ENCODE results near the gene EXOC5.
A peak's percentile ranks its signal among the peaks of the same experiment; 100 is the strongest.

EXOC5 gene

DNA sequence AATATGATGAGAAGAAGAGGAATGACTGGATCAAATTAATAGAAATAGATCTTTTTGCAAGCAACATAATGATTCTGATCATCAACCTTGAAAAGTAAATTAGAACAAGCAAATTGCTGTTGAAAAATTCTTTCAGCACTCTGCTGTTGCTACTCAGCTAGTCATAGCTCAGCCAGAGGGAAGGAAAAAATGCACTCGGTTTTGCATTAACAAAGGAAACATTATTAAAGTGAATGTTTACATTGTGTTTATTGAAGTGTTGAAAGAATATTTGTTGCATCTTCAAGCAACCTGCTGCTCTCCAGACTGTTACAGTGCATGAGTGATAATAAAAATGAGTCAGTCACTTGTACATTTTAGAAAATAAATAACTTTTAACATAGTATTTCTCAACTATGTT, 26.5 kb upstream of the EXOC5 start:
- TF ChIP-seq, protein P1, sequence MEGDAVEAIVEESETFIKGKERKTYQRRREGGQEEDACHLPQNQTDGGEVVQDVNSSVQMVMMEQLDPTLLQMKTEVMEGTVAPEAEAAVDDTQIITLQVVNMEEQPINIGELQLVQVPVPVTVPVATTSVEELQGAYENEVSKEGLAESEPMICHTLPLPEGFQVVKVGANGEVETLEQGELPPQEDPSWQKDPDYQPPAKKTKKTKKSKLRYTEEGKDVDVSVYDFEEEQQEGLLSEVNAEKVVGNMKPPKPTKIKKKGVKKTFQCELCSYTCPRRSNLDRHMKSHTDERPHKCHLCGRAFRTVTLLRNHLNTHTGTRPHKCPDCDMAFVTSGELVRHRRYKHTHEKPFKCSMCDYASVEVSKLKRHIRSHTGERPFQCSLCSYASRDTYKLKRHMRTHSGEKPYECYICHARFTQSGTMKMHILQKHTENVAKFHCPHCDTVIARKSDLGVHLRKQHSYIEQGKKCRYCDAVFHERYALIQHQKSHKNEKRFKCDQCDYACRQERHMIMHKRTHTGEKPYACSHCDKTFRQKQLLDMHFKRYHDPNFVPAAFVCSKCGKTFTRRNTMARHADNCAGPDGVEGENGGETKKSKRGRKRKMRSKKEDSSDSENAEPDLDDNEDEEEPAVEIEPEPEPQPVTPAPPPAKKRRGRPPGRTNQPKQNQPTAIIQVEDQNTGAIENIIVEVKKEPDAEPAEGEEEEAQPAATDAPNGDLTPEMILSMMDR (IDR thresholded peaks at IDR 0.05; ENCODE audit: low read depth, low read length) = no peak
- no peak for DNase-seq (ENCODE audit: extremely low read depth, low read depth)

DNA sequence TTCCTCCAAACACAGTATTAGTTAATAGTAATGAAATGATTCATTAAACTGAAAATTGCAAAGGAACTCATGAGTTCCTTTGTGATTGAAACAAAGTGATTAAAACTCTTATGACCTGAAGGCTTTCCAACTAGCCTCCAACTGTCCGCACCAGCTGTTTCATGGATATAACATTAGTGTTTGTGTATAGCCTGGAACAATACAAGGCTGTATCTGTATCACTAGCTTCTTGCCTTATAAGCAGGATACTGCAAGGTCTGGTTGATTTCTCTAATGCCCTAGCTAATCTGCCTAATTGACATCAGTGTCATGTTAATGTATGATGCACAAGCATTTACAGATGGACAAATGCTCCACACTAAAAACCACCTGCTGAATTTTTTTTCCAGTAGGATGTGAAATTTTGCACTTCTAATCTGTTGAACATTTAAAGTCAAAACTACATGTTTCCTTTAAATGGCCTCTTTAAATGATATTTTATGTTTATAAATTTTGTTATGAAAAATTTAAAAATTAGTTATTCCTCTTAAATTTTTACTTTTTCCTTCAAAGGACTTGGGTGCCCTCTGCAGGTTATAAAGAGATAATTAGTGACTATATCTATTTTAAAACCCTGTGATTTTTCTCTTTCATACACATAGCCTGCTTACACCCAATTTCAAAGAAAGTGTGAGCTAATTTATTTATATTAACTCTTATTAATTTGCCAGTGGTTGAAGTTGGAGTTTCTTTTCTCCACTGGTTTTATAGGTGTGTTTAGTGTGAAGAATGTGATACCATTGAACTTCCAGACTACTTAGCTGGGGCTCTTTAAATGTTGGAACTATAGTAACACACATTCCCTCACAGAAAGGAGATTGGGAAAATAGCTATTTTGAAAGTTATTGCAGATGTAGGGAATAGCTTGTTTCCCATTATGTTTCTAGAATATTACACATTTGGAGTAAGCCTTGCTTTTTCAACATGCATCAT, 25.4 kb upstream of the EXOC5 start:
- TF ChIP-seq, protein P1 (IDR thresholded peaks at IDR 0.05; ENCODE audit: low read depth, low read length) = peak; percentile 35
- no peak for DNase-seq (ENCODE audit: extremely low read depth, low read depth)

DNA sequence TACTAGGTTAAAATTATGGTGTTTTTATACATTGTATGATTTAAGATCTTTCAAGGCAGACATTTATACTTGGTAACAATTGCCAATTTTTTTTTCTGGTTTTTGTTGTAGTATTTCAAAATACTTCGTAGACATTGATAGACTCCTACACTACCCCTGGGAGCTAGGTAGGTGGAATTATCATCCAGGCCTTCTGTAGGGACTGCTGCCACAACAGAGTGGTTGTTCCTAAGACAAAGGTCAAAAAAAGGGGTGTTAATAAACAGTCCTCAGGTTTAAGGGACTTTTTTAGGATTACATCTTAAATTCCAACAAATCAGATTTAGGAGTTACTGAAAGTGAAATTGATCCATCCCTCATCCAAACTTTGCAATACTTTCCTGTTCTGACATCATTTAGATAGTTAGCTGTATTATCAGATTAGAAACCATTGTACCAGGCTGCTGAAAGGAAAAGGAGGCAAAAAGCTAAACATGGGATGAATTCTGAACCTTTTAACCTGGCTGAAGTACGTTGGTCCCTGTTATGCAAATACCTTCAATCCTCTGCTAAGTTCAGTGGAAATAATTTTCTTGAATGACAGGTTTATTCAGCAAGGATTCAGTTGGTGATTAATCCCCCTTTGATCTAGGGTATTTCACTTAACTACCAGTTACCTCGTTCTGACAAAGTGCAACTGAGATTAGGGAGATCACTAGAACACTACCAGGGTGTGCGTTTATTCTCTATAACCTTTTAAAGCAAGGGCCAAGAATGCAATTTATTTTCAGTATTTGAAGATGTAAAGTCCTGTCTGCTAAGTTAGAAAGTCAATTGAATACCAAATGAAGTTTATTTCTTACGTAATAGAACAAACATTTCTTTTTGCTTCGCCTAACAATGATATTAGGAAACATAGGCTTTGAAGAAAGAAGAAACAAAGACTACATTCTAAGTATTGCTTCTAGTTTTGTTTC, 23.3 kb upstream of the EXOC5 start:
- no peak for DNase-seq (ENCODE audit: extremely low read depth, low read depth)
- TF ChIP-seq, protein P1 (IDR thresholded peaks at IDR 0.05; ENCODE audit: low read depth, low read length) = no peak

DNA sequence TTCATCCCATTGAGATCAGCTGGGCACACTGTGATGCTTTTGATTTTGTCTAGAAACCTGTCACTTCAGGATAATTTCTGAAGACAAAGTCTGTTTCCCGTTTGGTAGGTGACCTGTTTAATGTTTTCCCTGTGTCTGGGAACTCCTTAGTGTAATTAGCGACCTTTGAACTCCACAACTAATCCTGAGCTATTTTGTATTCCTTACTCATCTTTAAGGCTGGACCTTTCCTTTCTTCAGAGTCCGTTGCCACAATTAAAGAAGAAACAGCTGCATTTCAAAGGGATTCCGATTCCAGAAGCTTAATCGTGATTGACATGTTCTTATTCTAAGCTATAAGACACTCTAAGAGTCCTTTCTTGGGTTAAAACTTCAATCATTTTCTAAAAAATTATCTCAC, 22.0 kb upstream of the EXOC5 start:
- no peak for DNase-seq (ENCODE audit: extremely low read depth, low read depth)
- TF ChIP-seq, protein P1 (IDR thresholded peaks at IDR 0.05; ENCODE audit: low read depth, low read length) = no peak

DNA sequence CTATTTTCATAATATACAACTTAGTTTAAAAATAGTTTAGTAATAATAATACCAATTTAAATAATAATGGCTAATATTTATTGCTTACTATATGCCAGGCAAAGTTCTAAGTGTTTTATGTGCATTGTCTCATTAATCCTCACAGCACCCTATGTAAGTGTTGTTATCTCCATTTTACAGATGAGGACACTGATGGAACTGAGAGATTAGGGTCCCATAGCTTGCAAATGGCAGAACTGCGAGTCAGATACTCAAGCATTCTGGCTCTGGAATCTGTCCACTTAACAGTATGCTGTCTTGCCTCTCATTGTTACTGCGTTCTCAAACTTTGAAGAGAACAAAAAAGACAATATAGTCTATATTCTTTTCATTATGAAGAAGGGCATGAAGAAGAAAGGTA, 19.0 kb upstream of the EXOC5 start:
- no peak for DNase-seq (ENCODE audit: extremely low read depth, low read depth)
- TF ChIP-seq, protein P1 (IDR thresholded peaks at IDR 0.05; ENCODE audit: low read depth, low read length) = no peak

DNA sequence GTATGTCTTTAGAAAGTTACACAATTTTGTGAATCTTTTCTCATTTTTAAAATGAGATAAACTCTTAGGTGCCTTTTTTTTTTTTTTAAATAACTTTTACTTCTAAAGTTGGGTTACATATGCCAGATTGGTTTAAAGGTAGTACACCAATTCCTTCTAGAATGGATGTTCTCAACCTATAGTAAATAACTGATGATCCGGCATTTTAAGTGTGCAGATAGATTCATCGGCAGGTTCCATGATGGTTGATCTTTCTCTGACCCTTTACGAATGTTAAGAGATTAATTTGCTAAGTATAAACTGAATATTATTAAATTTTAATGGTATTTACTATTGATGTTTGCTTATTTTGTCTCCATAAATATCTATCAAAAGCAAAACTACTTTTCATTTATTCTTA, 8.4 kb upstream of the EXOC5 start:
- TF ChIP-seq, protein P1 (IDR thresholded peaks at IDR 0.05; ENCODE audit: low read depth, low read length) = no peak
- no peak for DNase-seq (ENCODE audit: extremely low read depth, low read depth)
